ENCODE data around the gene NMNAT3. TPM values are rescaled to one million over a fixed set of nuclear protein-coding genes. Genes with fewer than 3 reads are reported as not detected.

NMNAT3 gene
- polyA plus RNA-seq, 1 of the 3 experiments (the other 2 are of a cell fraction): not detected

GRCh38 chr3:139547666-139548065 lies 130.1 kb downstream of the NMNAT3 start:
- POLR2A ChIA-PET: no interaction called here
- no peaks in the 10 kb centered on the region for H3K9me2 ChIP-seq
- no peak overlapping the region for H3K4me2 ChIP-seq
- H3K4me1 ChIP-seq (ENCODE audit: control insufficient read depth in 1 of 2, insufficient read depth in 2 of 2, low read depth in 1 of 2, low read length in 1 of 2): peaks cover 0 to under 1% of the 10 kb centered on the region in 2 experiments; a peak in 1 of 4 replicates
- no peaks in the 10 kb centered on the region for H3K36me3 ChIP-seq (replicated peaks in 1 of 2; ENCODE audit: control insufficient read depth in 1 of 2, insufficient read depth in 2 of 2, low read length in 1 of 2)
- H2AFZ ChIP-seq (ENCODE audit: low read depth): no peak overlapping the region
- H3K4me3 ChIP-seq (ENCODE audit: low read depth in 2 of 2, low read length in 1 of 2): no peak overlapping the region
- no peak overlapping the region for H3K9ac ChIP-seq
- TF ChIP-seq USF2 (IDR thresholded peaks at IDR 0.05; ENCODE audit: borderline replicate concordance, low read depth, low read length) (no peak), EP300 (IDR thresholded peaks at IDR 0.05; ENCODE audit: borderline replicate concordance in 1 of 2, low read depth in 1 of 2, low read length in 1 of 2) (no peak), EZH2phosphoT487 (IDR thresholded peaks at IDR 0.05; ENCODE audit: borderline replicate concordance, low read depth) (no peak), MXI1 (IDR thresholded peaks at IDR 0.05; ENCODE audit: low read depth, low read length) (no peak), TAF1 (IDR thresholded peaks at IDR 0.05; ENCODE audit: borderline replicate concordance, low read depth, low read length) (no peak), SIN3A (IDR thresholded peaks at IDR 0.05; ENCODE audit: borderline replicate concordance, low read depth, low read length) (no peak), PBX3 (IDR thresholded peaks at IDR 0.05) (no peak), NRF1 (IDR thresholded peaks at IDR 0.05; ENCODE audit: low read depth, low read length) (no peak)
- no peaks in the 10 kb centered on the region for H3K79me2 ChIP-seq (ENCODE audit: insufficient read depth)
- H3K27me3 ChIP-seq (ENCODE audit: insufficient read depth): no peaks in the 10 kb centered on the region
- CTCF ChIA-PET: interaction anchor here (1.0 to 1.3 kb wide), 2 partner anchors 120 to 388 kb away, joined by 3 to 5 read pairs; partner anchors contain the start of gene CLSTN2
- no peaks in the 10 kb centered on the region for H4K20me1 ChIP-seq (ENCODE audit: insufficient read depth)
- no peak for DNase-seq
- H3F3A ChIP-seq (replicated peaks; ENCODE audit: insufficient read depth): no peaks in the 10 kb centered on the region
- H3K9me3 ChIP-seq: no peaks in the 10 kb centered on the region
- no peak overlapping the region for H3K27ac ChIP-seq (ENCODE audit: low read depth in 2 of 2, low read length in 1 of 2)

GRCh38 chr3:139546772-139547171 lies 131.0 kb downstream of the NMNAT3 start:
- DNase-seq: no peak
- Histone ChIP-seq H3K27me3 (ENCODE audit: insufficient read depth) (no peaks in the 10 kb centered on the region), H3K36me3 (replicated peaks in 1 of 2; ENCODE audit: control insufficient read depth in 1 of 2, insufficient read depth in 2 of 2, low read length in 1 of 2) (no peaks in the 10 kb centered on the region), H3F3A (replicated peaks; ENCODE audit: insufficient read depth) (no peaks in the 10 kb centered on the region), H3K4me2 (no peak overlapping the region), H3K4me1 (ENCODE audit: control insufficient read depth in 1 of 2, insufficient read depth in 2 of 2, low read depth in 1 of 2, low read length in 1 of 2) (peaks cover 0 to 5% of the 10 kb centered on the region in 2 experiments; a peak in 1 of 4 replicates), H2AFZ (ENCODE audit: low read depth) (no peak overlapping the region), H3K79me2 (ENCODE audit: insufficient read depth) (no peaks in the 10 kb centered on the region), H3K9me2 (no peaks in the 10 kb centered on the region), H3K9ac (no peak overlapping the region), H3K4me3 (ENCODE audit: low read depth in 2 of 2, low read length in 1 of 2) (no peak overlapping the region), H3K9me3 (no peaks in the 10 kb centered on the region), H4K20me1 (ENCODE audit: insufficient read depth) (no peaks in the 10 kb centered on the region), H3K27ac (ENCODE audit: low read depth in 2 of 2, low read length in 1 of 2) (no peak overlapping the region)
- TF ChIP-seq NRF1 (IDR thresholded peaks at IDR 0.05; ENCODE audit: low read depth, low read length): no peak
- TF ChIP-seq ELF1 (IDR thresholded peaks at IDR 0.05): no peak
- no peak for TF ChIP-seq POLR2AphosphoS5 (IDR thresholded peaks at IDR 0.05; ENCODE audit: low read depth, low read length)
- TF ChIP-seq USF1 (IDR thresholded peaks at IDR 0.05; ENCODE audit: borderline replicate concordance, low read depth): no peak
- TF ChIP-seq SMC3 (IDR thresholded peaks at IDR 0.05; ENCODE audit: low read depth, low read length): no peak
- no peak for TF ChIP-seq IRF3 (IDR thresholded peaks at IDR 0.05; ENCODE audit: low read depth, low read length)
- no peak for TF ChIP-seq GATA2 (CRISPR knock-in tag; IDR thresholded peaks at IDR 0.05)
- no peak for TF ChIP-seq RFX5 (IDR thresholded peaks at IDR 0.05; ENCODE audit: low read length)
- TF ChIP-seq MEF2A (IDR thresholded peaks at IDR 0.05; ENCODE audit: borderline replicate concordance, low read depth): no peak
- WGBS (ENCODE audit: low lambda C conversion rate): 47% methylated on average over 3 of the region's 3 CpGs
- ChIA-PET CTCF (interaction anchor here (1.3 kb wide), 1 partner anchor 9 kb away, joined by 4 read pairs; no protein-coding TSS in a partner anchor), POLR2A (no interaction called here)
